WTC11 (cell line): ENCODE data around the gene RBFOX2. TPM values are rescaled to one million over a fixed set of nuclear protein-coding genes. Genes with fewer than 3 reads are reported as not detected.

Experiments
- ATAC-seq: fragments of 200-7000 bp; cut with Tn5 transposase; 2 replicates; pipeline ENCODE4 v1.10.0; 2021; ENCODE audit warnings: mild to moderate bottlenecking, moderate library complexity
- CTCF ChIA-PET: fragments of 300-600 bp; sonication (Branson Sonifier 250); formaldehyde crosslinking; loops from one replicate; lab custom pipeline; 2021; ENCODE audit warnings: antibody characterized with exemption; lab: Charles Lee
- POLR2A ChIA-PET: fragments of 350-600 bp; sonication (Branson Sonifier 250); formaldehyde crosslinking; loops from one replicate; lab custom pipeline; 2021; ENCODE audit warnings: antibody characterized with exemption; lab: Charles Lee
- DNase-seq: peaks from one replicate; pipeline ENCODE4 v3.0.0; 2021; ENCODE audit warnings: low spot score
- H3K27ac Mint-ChIP-seq: 2 replicates; pipeline ENCODE4 v1.8.0; 2021; ENCODE audit warnings: mixed read lengths
- H3K27me3 Mint-ChIP-seq: 2 replicates; pipeline ENCODE4 v1.8.0; 2021; ENCODE audit warnings: low read depth, mild to moderate bottlenecking, moderate library complexity, mixed read lengths
- H3K36me3 Mint-ChIP-seq: 2 replicates; pipeline ENCODE4 v1.8.0; 2021; ENCODE audit warnings: mixed read lengths
- H3K4me1 Mint-ChIP-seq: 2 replicates; pipeline ENCODE4 v1.8.0; 2022; ENCODE audit warnings: mixed read lengths
- H3K4me3 Mint-ChIP-seq: 2 replicates; pipeline ENCODE4 v1.8.0; 2021; ENCODE audit warnings: mild to moderate bottlenecking, moderate library complexity, mixed read lengths
- H3K9me3 Mint-ChIP-seq: 2 replicates; pipeline ENCODE4 v1.8.0; 2021; ENCODE audit warnings: mixed read lengths
- AR ChIP-seq: fragments of 250-450 bp; sonication (Bioruptor Pico); IDR thresholded peaks from 2 replicates; pipeline ENCODE4 v1.9.0; 2021; ENCODE audit warnings: mild to moderate bottlenecking
- ATF1 ChIP-seq: sonication (generic); formaldehyde crosslinking; IDR thresholded peaks from 2 replicates; pipeline ENCODE4 v1.8.1; 2023; ENCODE audit warnings: mild to moderate bottlenecking, moderate library complexity, missing genetic modification reagents
- CTCF ChIP-seq: fragments of 200-600 bp; IDR thresholded peaks from 2 replicates; pipeline ENCODE4 v1.8.0; 2022; ENCODE audit warnings: antibody characterized with exemption
- E2F4 ChIP-seq: sonication (generic); formaldehyde crosslinking; IDR thresholded peaks from 2 replicates; pipeline ENCODE4 v1.8.1; 2022; ENCODE audit warnings: low read depth, mild to moderate bottlenecking, moderate library complexity, missing genetic modification reagents, borderline replicate concordance
- ERG ChIP-seq: fragments of 250-450 bp; sonication (Bioruptor Pico); IDR thresholded peaks from 2 replicates; pipeline ENCODE4 v1.8.0; 2021; ENCODE audit warnings: mild to moderate bottlenecking
- FOXP1 ChIP-seq: sonication (generic); formaldehyde crosslinking; IDR thresholded peaks from 2 replicates; pipeline ENCODE4 v1.8.0; 2022; ENCODE audit warnings: missing genetic modification reagents, mild to moderate bottlenecking, moderate library complexity, borderline replicate concordance
- HMGA2 ChIP-seq: fragments of 250-450 bp; sonication (Bioruptor Pico); IDR thresholded peaks from 2 replicates; pipeline ENCODE4 v1.4.0; 2021; ENCODE audit warnings: mild to moderate bottlenecking, moderate library complexity
- HMGXB4 ChIP-seq: sonication (generic); formaldehyde crosslinking; IDR thresholded peaks from 2 replicates; pipeline ENCODE4 v1.8.1; 2023; ENCODE audit warnings: mild to moderate bottlenecking, moderate library complexity, missing genetic modification reagents
- MLX ChIP-seq: sonication (generic); formaldehyde crosslinking; IDR thresholded peaks from 2 replicates; pipeline ENCODE4 v1.8.1; 2023; ENCODE audit warnings: mild to moderate bottlenecking, missing genetic modification reagents, moderate library complexity
- NFYB ChIP-seq: sonication (generic); formaldehyde crosslinking; conservative IDR thresholded peaks from 2 replicates; pipeline ENCODE4 v1.8.0; 2022; ENCODE audit warnings: low read depth, missing genetic modification reagents
- PREB ChIP-seq: sonication (generic); formaldehyde crosslinking; IDR thresholded peaks from 2 replicates; pipeline ENCODE4 v1.8.1; 2022; ENCODE audit warnings: mild to moderate bottlenecking, missing genetic modification reagents, moderate library complexity, borderline replicate concordance
- SP1 ChIP-seq: sonication (generic); formaldehyde crosslinking; conservative IDR thresholded peaks from 2 replicates; pipeline ENCODE4 v1.8.1; 2022; ENCODE audit warnings: missing genetic modification reagents
- STAT6 ChIP-seq: sonication (generic); formaldehyde crosslinking; conservative IDR thresholded peaks from 2 replicates; pipeline ENCODE4 v1.8.1; 2023; ENCODE audit warnings: mild to moderate bottlenecking, low read depth, missing genetic modification reagents, moderate library complexity
- TEAD1 ChIP-seq: sonication (generic); formaldehyde crosslinking; IDR thresholded peaks from 2 replicates; pipeline ENCODE4 v1.8.0; 2022; ENCODE audit warnings: mild to moderate bottlenecking, missing genetic modification reagents
- ZNF423 ChIP-seq: fragments of 250-450 bp; sonication (Bioruptor Pico); IDR thresholded peaks from 2 replicates; pipeline ENCODE4 v2.1.2; 2022; ENCODE audit warnings: mild to moderate bottlenecking, moderate library complexity
- total RNA-seq: library from RNA; stranded (reverse); gene quantifications from 3 replicates; pipeline ENCODE4 v1.2.3, GENCODE V29; 2021

The RBFOX2 gene
- total RNA-seq, 1 experiment from 2014 or later: 107 TPM

- DNase-seq: no peak
- H3K4me3 Mint-ChIP-seq: no peak overlapping the region
- POLR2A ChIA-PET: no interaction called here
- TF ChIP-seq HMGXB4 (CRISPR knock-in tag): no peak
- no peak for TF ChIP-seq PREB (CRISPR knock-in tag)
- TF ChIP-seq, all 79 proteins: peak for 0
- Mint-ChIP-seq H3K9me3 (no peaks in the 10 kb centered on the region), H3K4me1 (peaks cover 41% of the 10 kb centered on the region), H3K36me3 (no peaks in the 10 kb centered on the region), H3K27me3 (no peaks in the 10 kb centered on the region), H3K27ac (no peak overlapping the region; the same call in 1 of the 2 replicates)
- CTCF ChIA-PET: no interaction called here
- no peak for ATAC-seq
These were observed 20.5 kb downstream of the RBFOX2 start for GRCh38 chr22:36008131-36008530.

GRCh38 chr22:36003972-36004674 is 24.5 kb downstream of the RBFOX2 start:
- TF ChIP-seq TEAD1 (no peak), FOXP1 (CRISPR knock-in tag) (no peak), MLX (CRISPR knock-in tag) (no peak), ZNF423 (CRISPR knock-in tag) (no peak)
- H3K27ac Mint-ChIP-seq: no peak overlapping the region
- POLR2A ChIA-PET: no interaction called here
- no peak for DNase-seq
- H3K9me3 Mint-ChIP-seq: no peaks in the 10 kb centered on the region
- H3K27me3 Mint-ChIP-seq: no peaks in the 10 kb centered on the region
- ATAC-seq: no peak
- H3K36me3 Mint-ChIP-seq: no peaks in the 10 kb centered on the region
- H3K4me1 Mint-ChIP-seq: peaks cover 20% of the 10 kb centered on the region
- H3K4me3 Mint-ChIP-seq: no peak overlapping the region
- CTCF ChIA-PET: no interaction called here

- ChIA-PET CTCF (interaction anchor here (0.7 to 1.0 kb wide), 2 partner anchors 63 to 72 kb away, joined by 3 read pairs; no protein-coding TSS in a partner anchor), POLR2A (interaction anchor here (1.0 kb wide), 1 partner anchor 26 kb away, joined by 3 read pairs; the partner anchor contains the start of gene RBFOX2)
- no peaks in the 10 kb centered on the region for H3K9me3 Mint-ChIP-seq
- H3K4me3 Mint-ChIP-seq: no peak overlapping the region
- no peak overlapping the region; the same call in 1 of the 2 replicates for H3K27ac Mint-ChIP-seq
- no peaks in the 10 kb centered on the region for H3K36me3 Mint-ChIP-seq
- no peak for DNase-seq
- no peak for ATAC-seq
- peaks cover 12% of the 10 kb centered on the region; the same call in 1 of the 2 replicates for H3K4me1 Mint-ChIP-seq
- H3K27me3 Mint-ChIP-seq: no peaks in the 10 kb centered on the region
- no peak for TF ChIP-seq ERG
- no peak for TF ChIP-seq NFYB (CRISPR knock-in tag)
- TF ChIP-seq ATF1: no peak
- no peak for TF ChIP-seq STAT6 (CRISPR knock-in tag)
- no peak for TF ChIP-seq SP1 (CRISPR knock-in tag)
- no peak for TF ChIP-seq CTCF
- TF ChIP-seq HMGA2 (CRISPR knock-in tag): no peak
- no peak for TF ChIP-seq AR (CRISPR knock-in tag)
- TF ChIP-seq E2F4 (CRISPR knock-in tag): no peak
These were observed 25.8 kb downstream of the RBFOX2 start for GRCh38 chr22:36002718-36003260.
